Ishikawa (cell line): ENCODE data around the gene ZNF23.

Source experiments
- CEBPB ChIP-seq: IDR thresholded peaks from 2 replicates; pipeline ENCODE4 v1.6.1; 2012
- CREB1 ChIP-seq: IDR thresholded peaks from 2 replicates; pipeline ENCODE4 v1.6.1; 2012; ENCODE audit warnings: low read depth
- EP300 ChIP-seq: IDR thresholded peaks from 2 replicates; pipeline ENCODE4 v1.6.1; 2012; ENCODE audit warnings: borderline replicate concordance
- FOXM1 ChIP-seq: IDR thresholded peaks from 2 replicates; pipeline ENCODE4 v1.6.1; 2012; ENCODE audit warnings: low read depth, borderline replicate concordance
- MAX ChIP-seq: IDR thresholded peaks from 2 replicates; pipeline ENCODE4 v1.6.1; 2012
- NFIC ChIP-seq: IDR thresholded peaks from 2 replicates; pipeline ENCODE4 v1.6.1; 2012
- RAD21 ChIP-seq: IDR thresholded peaks from 2 replicates; pipeline ENCODE4 v1.6.1; 2012; ENCODE audit warnings: low read depth
- REST ChIP-seq: IDR thresholded peaks from 2 replicates; pipeline ENCODE4 v1.6.1; 2012; ENCODE audit warnings: low read depth, mild to moderate bottlenecking
- TAF1 ChIP-seq: IDR thresholded peaks from 2 replicates; pipeline ENCODE4 v1.6.1; 2012; ENCODE audit warnings: low read depth, mild to moderate bottlenecking
- TCF12 ChIP-seq: IDR thresholded peaks from 2 replicates; pipeline ENCODE4 v1.6.1; 2012; ENCODE audit warnings: low read depth
- TEAD4 ChIP-seq: IDR thresholded peaks from 2 replicates; pipeline ENCODE4 v1.6.1; 2012
- USF1 ChIP-seq: IDR thresholded peaks from 2 replicates; pipeline ENCODE4 v1.6.1; 2012
- YY1 ChIP-seq: IDR thresholded peaks from 2 replicates; pipeline ENCODE4 v1.6.1; 2012; ENCODE audit warnings: low read depth

GRCh38 chr16:71461686-71462648 lies at the start of gene ZNF23:
- TF ChIP-seq TAF1: peak; percentile 58; the same call in 1 of the 2 replicates
- TF ChIP-seq CREB1: peak; percentile 71
- no peak for TF ChIP-seq EP300
- TF ChIP-seq YY1: 0 out of 2 replicates have a peak, but pooled peaks have one; percentile 45
- peak; percentile 85; the same call in 1 of the 2 replicates for TF ChIP-seq MAX
- TF ChIP-seq CEBPB: no peak
- no peak for TF ChIP-seq RAD21
- peak; percentile 37; the same call in 1 of the 2 replicates for TF ChIP-seq TCF12
- TF ChIP-seq NFIC: peak; percentile 27; the same call in 1 of the 2 replicates
- no peak; the same call in 1 of the 2 replicates for TF ChIP-seq TEAD4
- no peak for TF ChIP-seq FOXM1
- no peak for TF ChIP-seq USF1
- TF ChIP-seq REST: no peak
